ENCODE results near the gene ACOT7.

Gene ACOT7

DNA sequence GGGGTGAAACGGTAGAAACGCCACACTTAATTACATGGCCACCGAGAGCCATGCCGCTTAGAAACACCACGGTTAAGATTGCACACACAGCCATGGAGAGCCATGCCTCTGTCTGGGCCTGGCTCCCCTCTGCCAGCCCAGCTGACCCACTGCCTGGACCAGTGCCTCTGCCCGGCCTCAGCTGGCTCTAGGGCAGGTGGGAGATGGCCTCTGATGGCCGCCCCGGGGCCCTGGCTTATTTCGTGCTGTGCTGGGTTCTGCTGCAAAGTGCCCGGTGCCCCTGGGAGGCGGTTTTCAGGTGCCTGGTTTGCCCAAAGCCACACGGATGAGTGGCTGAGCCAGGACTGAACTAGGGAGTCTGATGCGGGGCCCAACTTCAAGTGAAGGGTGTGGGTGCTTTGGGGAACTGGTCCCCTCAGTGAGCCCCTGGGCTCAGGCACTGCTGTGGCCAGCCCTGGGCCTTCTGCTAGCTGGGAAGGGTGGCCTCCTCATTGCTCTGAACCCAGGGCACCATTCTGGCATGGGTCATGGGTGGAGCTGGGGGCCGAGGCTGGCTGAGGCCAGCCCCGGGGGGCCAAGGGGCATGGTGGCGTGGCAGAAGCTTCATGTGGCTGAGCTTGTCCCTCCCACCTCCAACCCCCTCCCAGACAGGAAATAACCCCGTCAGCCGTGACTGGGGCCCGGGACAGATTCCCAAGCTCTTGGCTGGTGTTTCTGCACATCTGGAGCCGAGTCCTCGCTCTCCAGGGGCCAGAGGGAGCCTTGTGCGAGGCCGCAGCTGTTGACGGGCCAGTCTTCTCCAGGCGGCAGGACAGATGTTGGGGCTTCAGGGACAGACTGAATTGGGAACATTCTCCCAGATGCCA is 130.8 kb downstream of the ACOT7 start:
- no peak for DNase-seq

DNA sequence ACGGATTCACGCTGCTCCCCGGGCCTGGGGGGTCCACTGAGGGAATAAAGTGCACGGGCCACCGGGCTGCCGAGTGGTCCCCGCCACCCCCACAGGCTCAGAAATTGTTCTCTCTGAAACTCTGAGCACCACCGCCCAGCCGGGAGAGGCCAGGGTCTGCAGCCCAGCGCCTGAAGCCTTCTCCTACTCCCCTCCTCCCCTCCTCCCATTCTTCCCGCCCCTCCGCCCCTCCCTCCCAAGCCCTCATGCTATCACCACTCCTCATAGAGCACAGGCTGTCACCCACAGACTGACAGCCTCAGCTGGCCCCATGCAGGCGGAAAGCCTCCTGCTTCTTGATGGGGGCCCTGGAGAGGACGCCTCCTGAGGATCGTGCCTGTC is 132.0 kb downstream of the ACOT7 start:
- no peak for DNase-seq

- no peak for DNase-seq
Measured at GRCh38 chr1:6260961-6261614, 132.5 kb downstream of the ACOT7 start, which contains the start of gene GPR153. Gene GPR153 (minus strand): TSS chr1:6261098. CDS start chr1:6254905, 6,193 bp downstream.

- DNase-seq, result no peak
Measured at GRCh38 chr1:6260433-6260934, 133.1 kb downstream of the ACOT7 start.

DNA sequence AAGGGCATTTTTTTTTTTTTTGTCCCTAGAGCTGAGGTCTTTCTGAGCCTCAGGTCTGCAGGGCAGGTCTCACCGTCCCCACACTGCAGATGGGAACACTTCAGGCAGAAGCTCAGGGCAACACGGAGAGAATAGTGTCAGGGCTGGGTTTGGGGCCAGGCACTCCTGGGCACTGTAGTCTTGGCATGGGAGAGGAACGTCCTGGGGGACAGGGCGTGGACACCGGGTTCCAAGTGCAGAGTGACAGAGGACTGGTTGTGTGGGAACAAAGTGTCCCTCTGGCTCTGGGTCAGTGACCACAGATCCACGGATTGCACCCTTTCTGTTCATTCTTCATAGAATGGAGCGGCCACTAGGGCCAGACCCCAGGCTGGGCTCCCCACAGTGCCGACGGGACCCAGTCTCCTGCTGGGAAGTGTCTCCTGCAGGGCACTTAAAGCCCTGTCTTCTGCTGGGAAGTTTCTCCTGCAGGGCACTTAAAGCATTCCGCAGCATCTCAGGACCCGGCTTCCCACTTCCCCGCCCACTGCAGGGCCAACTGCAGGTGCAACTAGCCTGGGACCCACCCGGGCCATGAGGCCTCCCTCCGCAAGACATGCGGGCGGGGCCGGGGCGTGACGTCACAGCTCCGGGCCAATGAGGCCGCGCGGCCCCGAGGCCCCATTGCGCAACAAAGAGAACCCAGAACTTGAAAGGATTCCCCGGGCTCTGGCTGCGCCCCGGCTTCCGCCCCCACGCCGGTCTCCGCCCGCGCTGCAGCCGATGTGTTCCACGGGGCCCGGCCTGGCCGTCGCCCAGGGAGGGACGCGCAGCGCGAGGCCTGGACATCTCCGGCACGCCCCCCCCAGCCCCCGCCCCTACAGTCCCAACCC is 133.8 kb downstream of the ACOT7 start:
- DNase-seq, result no peak

DNA sequence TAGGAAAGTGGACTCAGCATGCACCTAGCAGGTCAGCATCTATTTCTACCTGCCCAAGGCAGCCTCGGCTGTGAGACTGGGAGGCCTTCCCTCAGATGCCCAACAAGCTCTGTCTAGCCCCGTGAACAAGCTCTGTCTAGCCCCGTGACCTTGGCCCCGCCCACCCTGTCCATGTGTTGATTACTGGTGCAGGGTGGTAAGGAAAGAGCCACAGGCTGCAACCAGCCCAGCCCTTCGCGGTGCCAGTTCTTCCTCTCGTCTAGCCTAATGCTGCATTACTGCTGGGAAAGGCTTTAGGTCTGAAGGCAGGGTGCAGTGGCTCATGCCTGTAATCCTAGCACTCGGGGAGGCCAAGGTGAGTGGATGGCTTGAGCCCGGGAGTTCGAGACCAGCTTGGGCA is 134.9 kb downstream of the ACOT7 start:
- DNase-seq, result no peak

DNA sequence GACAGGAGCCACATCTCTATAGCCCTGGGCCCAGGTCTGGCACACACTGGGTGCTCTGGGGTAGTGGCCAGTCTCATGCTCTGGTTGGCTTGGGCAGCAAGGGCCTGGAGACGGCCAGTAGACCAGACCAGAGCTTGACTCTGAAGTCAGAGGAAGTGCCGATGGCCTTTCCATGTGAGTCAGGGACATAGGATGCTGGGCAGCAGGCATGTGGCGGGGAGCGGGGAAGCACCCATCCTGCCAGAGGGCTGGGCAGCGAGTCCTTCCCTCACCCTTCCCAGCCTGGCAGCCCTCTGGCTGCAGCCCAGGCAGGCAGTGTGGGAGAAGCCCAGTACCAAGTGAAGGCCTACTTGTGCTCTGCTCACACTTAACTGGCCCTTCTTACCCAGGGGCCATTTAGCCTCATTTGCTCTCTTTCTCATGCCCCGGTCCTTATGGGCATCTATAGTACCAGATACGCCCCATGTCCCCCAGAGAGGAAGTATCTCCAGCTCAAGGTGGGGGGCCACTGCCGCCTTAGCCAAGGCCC is 136.0 kb downstream of the ACOT7 start:
- DNase-seq, result no peak

DNA sequence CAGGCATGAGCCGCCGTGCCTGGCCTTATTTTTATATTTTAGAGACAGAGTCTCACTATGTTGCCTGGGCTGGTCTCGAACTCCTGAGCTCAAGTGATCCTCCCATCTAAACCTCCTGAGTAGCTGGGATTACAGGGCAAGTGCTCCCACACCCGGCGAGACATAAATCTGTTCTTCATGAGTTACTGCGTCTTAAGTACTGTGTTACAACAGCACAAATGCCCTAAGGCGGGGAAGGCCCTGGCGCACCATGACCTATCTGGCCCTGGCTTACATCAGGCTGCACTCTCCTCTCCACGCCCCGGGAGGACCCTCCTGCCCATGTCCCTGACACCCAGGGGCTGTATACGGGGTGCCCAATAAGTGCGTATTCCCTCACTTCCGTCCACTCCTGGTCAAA is 136.9 kb downstream of the ACOT7 start:
- no peak for DNase-seq

DNA sequence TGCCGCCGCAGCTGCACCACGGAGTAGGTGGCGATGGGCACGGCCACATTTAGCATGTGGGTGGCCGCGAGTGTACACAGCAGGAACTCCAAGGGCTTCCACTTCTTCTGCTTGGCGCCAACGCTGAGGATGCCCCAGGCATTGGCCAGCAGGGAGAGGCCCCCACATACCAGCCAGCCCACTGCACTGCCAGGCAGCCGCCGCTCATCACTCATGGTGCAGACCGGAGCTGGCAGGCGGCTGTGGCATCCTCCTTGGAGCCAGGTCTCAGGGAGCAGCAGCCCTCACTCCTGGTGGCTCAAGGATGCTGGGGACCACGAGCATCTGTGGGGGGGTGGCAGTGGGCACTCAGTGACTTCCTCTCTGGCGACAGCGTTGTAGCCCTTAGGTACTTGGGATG is 138.9 kb downstream of the ACOT7 start:
- no peak for DNase-seq

DNA sequence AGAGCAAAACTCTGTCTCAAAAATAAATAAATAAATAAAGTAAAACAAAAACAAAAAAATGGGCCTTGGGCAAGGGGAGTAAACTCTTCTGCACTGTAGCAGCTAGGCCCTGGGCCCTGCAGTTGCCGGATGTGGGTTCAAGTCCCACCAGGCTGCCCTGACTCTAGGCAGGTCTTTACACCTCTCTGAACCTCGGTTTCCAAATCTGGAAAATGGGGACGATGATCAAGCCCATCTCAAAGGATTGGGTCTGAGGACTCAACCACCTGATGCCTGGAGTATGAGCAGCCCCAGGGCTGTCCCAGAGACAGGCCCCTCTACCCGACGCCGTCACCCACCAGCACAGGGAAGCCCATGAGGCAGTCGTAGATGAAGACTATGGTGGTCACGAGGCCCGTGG is 140.2 kb downstream of the ACOT7 start:
- DNase-seq, result no peak

DNA sequence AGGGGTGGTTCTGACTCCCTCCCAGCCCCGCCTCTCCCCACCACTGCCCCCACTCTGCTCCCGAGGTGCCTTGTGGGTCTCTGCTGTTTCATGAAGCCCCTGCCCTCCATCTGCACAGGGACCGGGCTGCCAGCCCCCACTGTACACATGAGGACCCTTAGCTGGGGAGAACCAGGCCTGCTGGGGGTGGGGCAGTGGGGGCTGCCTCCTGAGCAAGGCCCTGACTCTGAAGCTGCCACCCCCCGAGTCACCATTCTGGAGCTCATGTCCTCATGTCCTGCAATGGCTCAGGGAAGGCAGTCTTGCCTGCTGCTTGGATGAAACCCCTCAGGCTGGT is 141.2 kb downstream of the ACOT7 start:
- no peak for DNase-seq

DNA sequence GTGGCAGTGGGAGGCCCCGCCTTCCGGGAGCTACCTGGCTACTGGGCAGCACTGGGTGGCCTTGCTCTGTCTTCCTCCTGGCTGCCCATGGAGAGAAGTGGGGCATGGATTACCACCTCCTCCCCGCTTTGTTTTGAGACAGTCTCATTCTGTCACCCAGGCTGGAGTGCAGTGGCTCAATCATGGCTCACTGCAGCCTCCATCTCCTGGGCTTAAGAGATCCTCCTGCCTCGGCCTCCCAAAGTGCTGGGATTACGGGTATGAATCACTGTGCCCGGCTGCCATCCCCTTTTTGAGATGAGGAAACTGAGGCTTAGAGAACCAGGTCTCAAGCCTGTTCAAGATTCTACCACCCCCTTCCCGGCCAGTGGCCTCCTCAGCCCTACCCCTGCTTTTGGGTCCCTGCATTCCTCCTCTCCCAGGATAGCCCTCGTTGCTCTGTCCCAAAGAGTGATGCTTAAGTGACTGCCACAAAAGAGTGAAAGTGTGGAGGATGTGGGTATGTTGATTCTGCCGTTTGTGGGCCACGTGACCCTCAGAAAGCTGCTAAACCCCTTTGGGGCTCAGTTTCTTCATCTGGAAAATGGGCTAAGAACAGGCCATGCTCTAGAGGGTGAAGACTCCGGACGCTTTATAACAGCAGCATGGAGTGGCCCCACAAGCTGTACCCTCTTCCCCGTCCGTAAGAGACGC is 141.7 kb downstream of the ACOT7 start:
- DNase-seq, result no peak

- DNase-seq, result no peak
Measured at GRCh38 chr1:6251233-6251632, 142.3 kb downstream of the ACOT7 start.

DNA sequence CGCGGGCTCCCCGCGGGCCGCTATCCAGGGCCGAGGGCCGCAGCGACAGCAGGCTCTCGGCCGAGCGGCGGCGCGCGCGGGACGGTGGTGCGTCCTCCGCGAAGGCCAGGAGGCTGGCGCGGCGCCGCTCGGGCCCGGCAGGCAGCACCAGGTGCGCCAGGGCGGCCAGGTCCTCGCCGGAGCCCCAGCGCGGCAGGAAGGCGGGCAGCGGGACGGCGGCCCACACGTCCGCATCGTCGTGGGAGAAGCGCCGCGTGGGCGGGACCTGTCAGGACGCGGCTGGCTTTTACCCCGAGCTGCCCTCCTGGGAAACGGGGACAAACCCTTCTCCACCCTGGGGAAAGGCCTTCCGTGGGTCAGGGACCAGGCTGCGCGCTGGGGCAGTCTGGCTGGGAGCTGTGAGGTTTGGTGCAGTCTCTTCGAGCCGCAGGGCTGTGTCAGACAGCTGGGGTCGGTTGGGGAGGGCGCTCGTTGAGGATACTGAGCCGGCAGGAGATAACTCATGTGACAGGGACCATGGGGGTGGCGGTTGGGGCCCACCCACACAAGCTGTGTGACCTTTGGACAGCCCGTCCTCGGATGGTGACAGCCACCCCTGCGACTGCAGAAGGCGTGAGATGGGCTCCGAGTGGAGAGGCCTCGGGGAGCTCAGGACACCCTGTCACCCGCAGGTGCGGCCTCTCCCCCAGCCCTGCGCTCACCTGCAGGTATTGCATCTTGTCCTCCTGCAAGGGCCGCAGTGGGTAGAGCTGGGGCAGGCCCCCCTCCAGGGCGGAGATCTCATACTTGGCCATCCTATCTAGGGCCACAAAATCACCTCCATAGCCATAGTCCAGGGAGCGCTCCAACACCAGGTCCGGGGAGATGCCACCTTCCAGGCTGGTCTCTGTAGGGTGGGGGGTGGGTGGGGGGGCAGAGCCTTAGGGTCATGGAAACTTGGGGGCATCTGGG is 143.6 kb downstream of the ACOT7 start:
- DNase-seq, result no peak

DNA sequence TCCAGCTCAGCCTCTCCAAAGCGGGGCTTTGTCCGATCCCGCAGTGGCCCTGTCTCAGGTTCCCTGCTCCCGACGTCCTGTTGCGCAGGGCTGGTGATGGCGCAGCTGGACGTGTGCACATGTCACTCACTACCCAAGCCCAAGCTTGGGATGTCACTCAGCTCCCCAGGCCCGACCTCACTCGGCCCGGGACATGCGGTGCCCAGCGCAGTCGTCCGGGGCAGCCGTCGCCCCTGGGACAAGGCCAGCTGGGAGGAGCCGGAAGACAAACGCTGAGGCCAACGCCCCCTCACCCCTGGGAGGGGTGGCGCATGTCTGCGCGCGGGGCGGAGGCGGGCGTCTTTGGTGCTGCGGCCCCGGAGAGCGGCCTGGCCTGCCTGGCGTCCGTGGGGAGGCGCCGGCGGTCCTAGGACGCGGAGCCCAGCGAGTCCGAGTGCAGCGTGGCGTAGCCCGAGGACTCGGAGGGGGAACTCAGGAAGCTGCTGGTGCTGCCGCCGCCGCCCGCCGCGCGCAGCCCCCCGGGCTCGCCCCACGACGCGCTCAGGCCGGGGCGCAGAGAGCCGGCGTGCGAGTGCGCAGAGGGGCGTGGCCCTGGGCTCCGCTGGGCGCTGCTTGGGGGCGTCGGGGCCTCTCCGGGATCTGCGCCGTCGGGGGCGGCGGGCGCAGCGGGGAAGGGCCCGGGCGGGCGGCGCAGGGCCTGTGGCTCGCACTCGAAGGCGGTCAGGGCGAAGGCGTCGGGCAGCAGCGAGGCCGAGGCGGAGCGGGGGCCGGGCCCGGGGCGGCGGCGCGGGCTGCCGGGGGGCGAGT is 144.4 kb downstream of the ACOT7 start:
- DNase-seq, result no peak

GRCh38 chr1:6248161-6248776 is 145.3 kb downstream of the ACOT7 start:
- no peak for DNase-seq

GRCh38 chr1:6247651-6248050 is 145.9 kb downstream of the ACOT7 start:
- DNase-seq, result no peak

DNA sequence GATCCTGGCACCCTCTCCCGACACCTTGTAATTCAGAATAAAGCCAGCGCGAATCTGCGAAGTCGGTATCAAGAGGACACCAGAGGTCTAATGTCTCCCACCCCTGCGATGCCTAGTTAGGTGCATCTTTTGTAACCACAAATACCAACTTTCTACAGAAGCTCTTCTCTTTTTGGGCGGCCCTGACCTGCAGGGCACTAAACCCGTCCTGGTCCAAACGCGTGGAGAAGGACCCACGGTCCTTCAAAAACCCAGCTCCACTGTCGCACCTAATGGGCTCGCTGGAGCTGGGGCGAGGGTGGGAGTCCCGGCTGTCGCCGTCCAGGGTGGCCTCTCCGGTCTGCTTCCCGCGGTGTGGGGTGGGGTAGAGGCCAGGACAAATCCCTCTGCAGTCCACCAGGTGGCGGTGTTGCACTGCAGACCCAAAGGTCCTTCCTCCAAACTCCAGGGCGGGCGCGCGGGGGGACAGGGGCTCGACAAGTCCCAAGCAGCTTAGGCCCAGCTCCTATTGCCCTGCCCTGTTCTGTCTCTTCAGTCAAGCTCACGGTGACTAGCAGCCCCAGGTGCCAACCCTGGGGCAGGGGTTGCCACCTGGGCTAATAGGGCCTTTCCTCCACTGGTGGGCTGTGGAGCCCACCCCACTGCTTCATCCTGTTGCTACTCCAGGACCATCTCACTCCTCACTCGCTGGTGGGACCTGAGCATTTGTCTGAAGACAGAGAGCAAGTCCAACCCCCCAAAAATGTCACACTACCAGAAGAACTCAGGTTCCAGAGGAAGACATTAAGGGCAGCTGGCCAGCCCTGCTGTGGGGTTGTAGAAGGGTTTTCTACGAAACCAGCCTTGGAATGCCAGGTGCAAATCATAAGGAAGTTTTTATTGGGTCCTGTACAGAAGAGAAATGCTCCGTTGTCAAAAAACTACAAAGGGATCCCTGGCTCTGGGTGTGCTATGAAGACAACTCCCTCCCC is 146.8 kb downstream of the ACOT7 start:
- DNase-seq, result no peak

All from NCI-H524 treated with DMSO at 0.1 percent for 48 hours (cell line).